Gastrocnemius medialis (tissue), 4 donors: ENCODE data around the gene GPC6.

ENCODE experiments used
- CTCF ChIP-seq, 5 experiments: fragments of 450-650 bp in 3 of 5; fragments of 200-600 bp in 2 of 5; sonication (generic) in 2 of 5; IDR thresholded peaks in 4 of 5; conservative IDR thresholded peaks in 1 of 5; 1 replicate in 4 of 5; 2 replicates in 1 of 5; pipeline ENCODE4 v1.5.1; 2016 to 2019; ENCODE audit warnings: antibody characterized with exemption in 5 of 5, mild to moderate bottlenecking in 3 of 5, moderate library complexity in 3 of 5
- POLR2A ChIP-seq, 2 donors: fragments of 450-650 bp; IDR thresholded peaks; one replicate each; pipeline ENCODE4 v1.6.1; 2017; ENCODE audit warnings: antibody characterized with exemption in 2 of 2, mild to moderate bottlenecking in 2 of 2, moderate library complexity in 2 of 2

- TF ChIP-seq POLR2A (IDR thresholded peaks at IDR 0.05) (no peak), CTCF (IDR thresholded peaks at IDR 0.05 in 4 of 5, conservative IDR thresholded peaks at IDR 0.05 in 1 of 5) (no peak)
Measured at GRCh38 chr13:93224535-93224934, 2.1 kb upstream of the GPC6 start.
